Activated CD4-positive, alpha-beta T cell treated with anti-CD3 and anti-CD28 coated beads for 36 hours (primary cell): Measurements from ENCODE around the gene ROBO2. TPM values are rescaled to one million over a fixed set of nuclear protein-coding genes. Genes with fewer than 3 reads are reported as not detected.

Source experiments
- ATAC-seq: fragments of 200-7000 bp; cut with Tn5 transposase; one replicate; pipeline ENCODE4 v1.10.0; 2021; ENCODE audit warnings: mild to moderate bottlenecking, moderate library complexity
- CTCF ChIA-PET: fragments of 350-600 bp; sonication (Branson Sonifier 250); formaldehyde crosslinking; loops from one replicate; lab custom pipeline; 2021; ENCODE audit warnings: antibody characterized with exemption; lab: Charles Lee
- POLR2A ChIA-PET: fragments of 350-600 bp; sonication (Branson Sonifier 250); formaldehyde crosslinking; loops from one replicate; lab custom pipeline; 2021; ENCODE audit warnings: antibody characterized with exemption, inconsistent platforms; lab: Charles Lee
- DNase-seq: peaks from one replicate; pipeline ENCODE4 v3.0.0-alpha.2; 2020
- H3K27ac Mint-ChIP-seq: one replicate; pipeline ENCODE4 v1.8.0; 2021; ENCODE audit warnings: mixed read lengths
- H3K27me3 Mint-ChIP-seq: one replicate; pipeline ENCODE4 v1.8.0; 2021; ENCODE audit warnings: mixed read lengths
- H3K36me3 Mint-ChIP-seq: one replicate; pipeline ENCODE4 v1.8.0; 2021; ENCODE audit warnings: low read depth, mixed read lengths
- H3K4me1 Mint-ChIP-seq: one replicate; pipeline ENCODE4 v1.8.0; 2021; ENCODE audit warnings: mixed read lengths
- H3K4me3 Mint-ChIP-seq: one replicate; pipeline ENCODE4 v1.8.0; 2021; ENCODE audit warnings: mild to moderate bottlenecking, moderate library complexity, mixed read lengths
- H3K9me3 Mint-ChIP-seq: one replicate; pipeline ENCODE4 v1.8.0; 2021; ENCODE audit warnings: low read depth, mixed read lengths
- intact Hi-C, 2 experiments: fragments of 100-400 bp; cut with DNase I in 1 of 2; cut with micrococcal nuclease in 1 of 2; formaldehyde crosslinking; loops; one replicate each; pipeline versions ENCODE4 v1.14.2 to v1.15.1; 2022 to 2024; cut with DNase I, micrococcal nuclease
- total RNA-seq, 2 experiments: library from RNA; stranded (reverse); gene quantifications; one replicate each; pipeline ENCODE4 v1.2.3, GENCODE V29; 2021

ROBO2 gene
- total RNA-seq, 2 experiments from 2014 or later = not detected

- no peaks in the 10 kb centered on the region for H3K36me3 Mint-ChIP-seq
- POLR2A ChIA-PET = no interaction called here
Observed at GRCh38 chr3:77171026-77171425, 131.1 kb downstream of the ROBO2 start.

GRCh38 chr3:77179762-77180161, 139.9 kb downstream of the ROBO2 start:
- ChIA-PET POLR2A (no interaction called here), CTCF (no interaction called here)
- no peaks in the 10 kb centered on the region for H3K27me3 Mint-ChIP-seq
- no peak for ATAC-seq
- DNase-seq = no peak
- H3K27ac Mint-ChIP-seq = no peak overlapping the region
- no peaks in the 10 kb centered on the region for H3K4me1 Mint-ChIP-seq
- H3K9me3 Mint-ChIP-seq = peaks cover 7% of the 10 kb centered on the region
- H3K4me3 Mint-ChIP-seq = no peak overlapping the region
- intact Hi-C loops = no loop called here
- H3K36me3 Mint-ChIP-seq = no peaks in the 10 kb centered on the region

More at GRCh38 chr3:77171026-77171425, 131.1 kb downstream of the ROBO2 start:
- ATAC-seq = no peak
- Mint-ChIP-seq H3K4me1 (no peaks in the 10 kb centered on the region), H3K27ac (no peak overlapping the region), H3K27me3 (no peaks in the 10 kb centered on the region), H3K4me3 (no peak overlapping the region), H3K9me3 (peaks cover 12% of the 10 kb centered on the region)
- intact Hi-C loops = no loop called here
- CTCF ChIA-PET = no interaction called here
- DNase-seq = no peak

GRCh38 chr3:77182341-77182740, 142.4 kb downstream of the ROBO2 start:
- POLR2A ChIA-PET = no interaction called here
- no peak for DNase-seq
- H3K36me3 Mint-ChIP-seq = no peaks in the 10 kb centered on the region
- no peaks in the 10 kb centered on the region for H3K4me1 Mint-ChIP-seq
- H3K4me3 Mint-ChIP-seq = no peak overlapping the region
- intact Hi-C loops = no loop called here
- H3K9me3 Mint-ChIP-seq = peaks cover 4% of the 10 kb centered on the region
- H3K27ac Mint-ChIP-seq = no peak overlapping the region
- no peaks in the 10 kb centered on the region for H3K27me3 Mint-ChIP-seq
- CTCF ChIA-PET = no interaction called here
- ATAC-seq = no peak

GRCh38 chr3:77186319-77186718, 146.4 kb downstream of the ROBO2 start:
- intact Hi-C loops = no loop called here
- Mint-ChIP-seq H3K27ac (no peak overlapping the region), H3K36me3 (no peaks in the 10 kb centered on the region), H3K4me3 (no peak overlapping the region), H3K4me1 (no peaks in the 10 kb centered on the region), H3K27me3 (no peaks in the 10 kb centered on the region), H3K9me3 (peaks cover 5% of the 10 kb centered on the region)
- ChIA-PET CTCF (no interaction called here), POLR2A (no interaction called here)
- DNase-seq (no peak), ATAC-seq (no peak)

GRCh38 chr3:77186728-77187127, 146.8 kb downstream of the ROBO2 start:
- Mint-ChIP-seq H3K36me3 (no peaks in the 10 kb centered on the region), H3K27ac (no peak overlapping the region), H3K9me3 (peaks cover 5% of the 10 kb centered on the region), H3K27me3 (no peaks in the 10 kb centered on the region), H3K4me3 (no peak overlapping the region), H3K4me1 (no peaks in the 10 kb centered on the region)
- ChIA-PET POLR2A (no interaction called here), CTCF (no interaction called here)
- intact Hi-C loops = no loop called here
- no peak for DNase-seq
- no peak for ATAC-seq

- H3K9me3 Mint-ChIP-seq = peaks cover 5% of the 10 kb centered on the region
- intact Hi-C loops = no loop called here
- H3K4me1 Mint-ChIP-seq = no peaks in the 10 kb centered on the region
- ATAC-seq (no peak), DNase-seq (no peak)
- no peak overlapping the region for H3K4me3 Mint-ChIP-seq
- H3K36me3 Mint-ChIP-seq = no peaks in the 10 kb centered on the region
- no peaks in the 10 kb centered on the region for H3K27me3 Mint-ChIP-seq
- CTCF ChIA-PET = no interaction called here
- POLR2A ChIA-PET = no interaction called here
- no peak overlapping the region for H3K27ac Mint-ChIP-seq
Observed at GRCh38 chr3:77188210-77188609, 148.3 kb downstream of the ROBO2 start.

- Mint-ChIP-seq H3K27me3 (no peaks in the 10 kb centered on the region), H3K36me3 (no peaks in the 10 kb centered on the region), H3K4me3 (no peak overlapping the region), H3K4me1 (no peaks in the 10 kb centered on the region), H3K9me3 (peaks cover 5% of the 10 kb centered on the region), H3K27ac (no peak overlapping the region)
- ATAC-seq (no peak), DNase-seq (no peak)
- ChIA-PET CTCF (no interaction called here), POLR2A (no interaction called here)
- intact Hi-C loops = no loop called here
Observed at GRCh38 chr3:77189258-77189657, 149.4 kb downstream of the ROBO2 start.

GRCh38 chr3:77189684-77190083, 149.8 kb downstream of the ROBO2 start:
- no peak overlapping the region for H3K4me3 Mint-ChIP-seq

GRCh38 chr3:77190374-77190773, 150.5 kb downstream of the ROBO2 start:
- Mint-ChIP-seq H3K4me3 (no peak overlapping the region), H3K9me3 (peaks cover 1% of the 10 kb centered on the region), H3K27me3 (no peaks in the 10 kb centered on the region), H3K27ac (no peak overlapping the region), H3K4me1 (no peaks in the 10 kb centered on the region), H3K36me3 (no peaks in the 10 kb centered on the region)
- POLR2A ChIA-PET = no interaction called here
- CTCF ChIA-PET = no interaction called here
- DNase-seq (no peak), ATAC-seq (no peak)
- intact Hi-C loops = no loop called here

More at GRCh38 chr3:77189684-77190083, 149.8 kb downstream of the ROBO2 start:
- DNase-seq (no peak), ATAC-seq (no peak)
- H3K27me3 Mint-ChIP-seq = no peaks in the 10 kb centered on the region
- CTCF ChIA-PET = no interaction called here
- peaks cover 4% of the 10 kb centered on the region for H3K9me3 Mint-ChIP-seq
- POLR2A ChIA-PET = no interaction called here
- no peaks in the 10 kb centered on the region for H3K4me1 Mint-ChIP-seq
- no peak overlapping the region for H3K27ac Mint-ChIP-seq
- H3K36me3 Mint-ChIP-seq = no peaks in the 10 kb centered on the region
- intact Hi-C loops = no loop called here

- intact Hi-C loops = no loop called here
- H3K4me1 Mint-ChIP-seq = no peaks in the 10 kb centered on the region
- ATAC-seq (no peak), DNase-seq (no peak)
- ChIA-PET CTCF (no interaction called here), POLR2A (no interaction called here)
- H3K27me3 Mint-ChIP-seq = no peaks in the 10 kb centered on the region
- peaks cover 1% of the 10 kb centered on the region for H3K9me3 Mint-ChIP-seq
- H3K27ac Mint-ChIP-seq = no peak overlapping the region
- H3K4me3 Mint-ChIP-seq = no peak overlapping the region
- H3K36me3 Mint-ChIP-seq = no peaks in the 10 kb centered on the region
Observed at GRCh38 chr3:77191014-77191413, 151.1 kb downstream of the ROBO2 start.

- no peaks in the 10 kb centered on the region for H3K27me3 Mint-ChIP-seq
- POLR2A ChIA-PET = no interaction called here
- intact Hi-C loops = no loop called here
Observed at GRCh38 chr3:77191640-77192039, 151.7 kb downstream of the ROBO2 start.

GRCh38 chr3:77195766-77196545, 156.1 kb downstream of the ROBO2 start:
- Mint-ChIP-seq H3K4me3 (no peak overlapping the region), H3K4me1 (no peaks in the 10 kb centered on the region), H3K27ac (no peak overlapping the region), H3K9me3 (peaks cover 3% of the 10 kb centered on the region), H3K36me3 (no peaks in the 10 kb centered on the region), H3K27me3 (no peaks in the 10 kb centered on the region)
- ChIA-PET CTCF (no interaction called here), POLR2A (no interaction called here)
- intact Hi-C loops = no loop called here
- ATAC-seq (no peak), DNase-seq (no peak)

More at GRCh38 chr3:77191640-77192039, 151.7 kb downstream of the ROBO2 start:
- peaks cover 1% of the 10 kb centered on the region for H3K9me3 Mint-ChIP-seq
- CTCF ChIA-PET = no interaction called here
- no peak for ATAC-seq
- H3K36me3 Mint-ChIP-seq = no peaks in the 10 kb centered on the region
- H3K27ac Mint-ChIP-seq = no peak overlapping the region
- no peaks in the 10 kb centered on the region for H3K4me1 Mint-ChIP-seq
- no peak for DNase-seq
- H3K4me3 Mint-ChIP-seq = no peak overlapping the region
